ENCODE measurements around the gene FKBP14.

Gene FKBP14

GRCh38 chr7:30032310-30033125 lies 6.0 kb upstream of the FKBP14 start:
- no peak for DNase-seq

- no peak for DNase-seq
These were observed 3.2 kb upstream of the FKBP14 start for GRCh38 chr7:30029696-30030095.

- DNase-seq, result peak; percentile 37
These were observed 2.5 kb upstream of the FKBP14 start for GRCh38 chr7:30028749-30029635.

- DNase-seq, result peak; percentile 88
These were observed 1.8 kb upstream of the FKBP14 start, which contains the start of gene PLEKHA8 for GRCh38 chr7:30028216-30028748. PLEKHA8 (plus strand) TSS chr7:30028412; CDS start chr7:30028763, 351 bp downstream.

GRCh38 chr7:30027740-30028215 lies 1.3 kb upstream of the FKBP14 start:
- no peak for DNase-seq

- DNase-seq, result peak; percentile 64
These were observed 559 bp upstream of the FKBP14 start for GRCh38 chr7:30027065-30027456.

GRCh38 chr7:30023524-30023923 lies 3.0 kb downstream of the FKBP14 start:
- no peak for DNase-seq

- DNase-seq, result no peak
These were observed 3.5 kb downstream of the FKBP14 start for GRCh38 chr7:30022991-30023390.

GRCh38 chr7:30020535-30020934 lies 6.0 kb downstream of the FKBP14 start:
- no peak for DNase-seq

- DNase-seq, result no peak
These were observed 6.5 kb downstream of the FKBP14 start for GRCh38 chr7:30019960-30020359.

GRCh38 chr7:30019387-30019786 lies 7.1 kb downstream of the FKBP14 start:
- DNase-seq, result no peak

- no peak for DNase-seq
These were observed 8.1 kb downstream of the FKBP14 start for GRCh38 chr7:30018451-30018850.

- DNase-seq, result no peak
These were observed 13.7 kb downstream of the FKBP14 start for GRCh38 chr7:30012757-30013156.

GRCh38 chr7:30010021-30010420 lies 16.5 kb downstream of the FKBP14 start:
- no peak for DNase-seq

- no peak for DNase-seq
These were observed 21.0 kb downstream of the FKBP14 start for GRCh38 chr7:30005464-30005863.

- no peak for DNase-seq
These were observed 23.4 kb downstream of the FKBP14 start for GRCh38 chr7:30003098-30003497.

GRCh38 chr7:30001998-30002397 lies 24.5 kb downstream of the FKBP14 start:
- DNase-seq, result peak; percentile 59

- no peak for DNase-seq
These were observed 28.0 kb downstream of the FKBP14 start for GRCh38 chr7:29998489-29998888.

GRCh38 chr7:29996321-29996720 lies 30.2 kb downstream of the FKBP14 start:
- no peak for DNase-seq

- DNase-seq, result no peak
These were observed 30.9 kb downstream of the FKBP14 start for GRCh38 chr7:29995652-29996051.

- no peak for DNase-seq
These were observed 33.4 kb downstream of the FKBP14 start for GRCh38 chr7:29993140-29993539.

GRCh38 chr7:29991937-29992336 lies 34.6 kb downstream of the FKBP14 start:
- no peak for DNase-seq

GRCh38 chr7:29990931-29991330 lies 35.6 kb downstream of the FKBP14 start:
- DNase-seq, result no peak
